Spleen (tissue), 7 donors: Measurements from ENCODE around the gene ITPR1.

Source experiments
- CTCF ChIP-seq, 11 experiments: fragments of 200-600 bp in 7 of 11; fragments of 450-650 bp in 4 of 11; sonication (generic) in 4 of 11; IDR thresholded peaks in 8 of 11; conservative IDR thresholded peaks in 3 of 11; 1 replicate in 7 of 11; 2 replicates in 4 of 11; pipeline versions ENCODE4 v1.4.0 to v1.8.0; 2016 to 2021; ENCODE audit warnings: antibody characterized with exemption in 11 of 11, inconsistent platforms in 4 of 11, mild to moderate bottlenecking in 1 of 11
- POLR2AphosphoS5 ChIP-seq, 3 donors: sonication (generic); formaldehyde crosslinking; IDR thresholded peaks; one replicate each; pipeline ENCODE4 v1.5.1; 2017; ENCODE audit warnings: antibody characterized with exemption in 3 of 3
- donor health status: DM: no; HTN: no; CAD: no; lungs with moderate emphysema.
- donor health status: DM: no; HTN: no; CAD: no.
- donor health status: DM: no; HTN: no; CAD: no.

GRCh38 chr3:4494895-4495264 is 1.7 kb downstream of the ITPR1 start:
- TF ChIP-seq POLR2AphosphoS5 (IDR thresholded peaks at IDR 0.05) = no peak
- no peak for TF ChIP-seq CTCF (IDR thresholded peaks at IDR 0.05 in 8 of 11, conservative IDR thresholded peaks at IDR 0.05 in 3 of 11)
